PC-9 (cell line): ENCODE measurements around the gene PRAMEF13. TPM values are rescaled to one million over a fixed set of nuclear protein-coding genes. Genes with fewer than 3 reads are reported as not detected.

Experiments
- total RNA-seq: library from RNA; stranded (reverse); gene quantifications from 2 replicates; pipeline ENCODE4 v1.2.3, GENCODE V29; 2021

The PRAMEF13 gene
- total RNA-seq, 1 experiment from 2014 or later, result not detected

Other genes with a start within 250 kb of the PRAMEF13 start
- gene PRAMEF27, start 144.8 kb downstream of the PRAMEF13 start, total RNA-seq, result not detected in 2 replicates
- gene HNRNPCL3, start 140.6 kb downstream of the PRAMEF13 start, total RNA-seq, result not detected in 2 replicates
- not detected in 2 replicates for gene PRAMEF25, start 130.6 kb downstream of the PRAMEF13 start, total RNA-seq
- gene HNRNPCL2, start 84.6 kb downstream of the PRAMEF13 start, total RNA-seq, result not detected in 2 replicates
- not detected in 2 replicates for gene PRAMEF26, start 45.4 kb downstream of the PRAMEF13 start, total RNA-seq
- gene HNRNPCL4, start 35.8 kb downstream of the PRAMEF13 start, total RNA-seq, result not detected in 2 replicates
- not detected in 2 replicates for gene PRAMEF9, start 29.6 kb downstream of the PRAMEF13 start, total RNA-seq
- not detected in 2 replicates for gene PRAMEF18, start 24.7 kb upstream of the PRAMEF13 start, total RNA-seq
- gene PRAMEF5, start 52.8 kb upstream of the PRAMEF13 start, total RNA-seq, result not detected in 2 replicates
- gene PRAMEF8, start 83.7 kb upstream of the PRAMEF13 start, total RNA-seq, result not detected in 2 replicates
- gene PRAMEF33, start 102.1 kb upstream of the PRAMEF13 start, total RNA-seq, result not detected in 2 replicates
- not detected in 2 replicates for gene PRAMEF15, start 114.2 kb upstream of the PRAMEF13 start, total RNA-seq
- not detected in 2 replicates for gene PRAMEF14, start 145.7 kb upstream of the PRAMEF13 start, total RNA-seq
- not detected in 2 replicates for gene PRAMEF19, start 170.5 kb upstream of the PRAMEF13 start, total RNA-seq
- not detected in 2 replicates for gene PRAMEF17, start 188.2 kb upstream of the PRAMEF13 start, total RNA-seq
- not detected in 2 replicates for gene PRAMEF20, start 209.0 kb upstream of the PRAMEF13 start, total RNA-seq